K562 (cell line): ENCODE data around the gene TCF25. TPM values are rescaled to one million over a fixed set of nuclear protein-coding genes. Genes with fewer than 3 reads are reported as not detected.
"Not testable (repeated sequence)": the region's sequence is repeated elsewhere in the genome, so short reads cannot be mapped to it uniquely, and the experiment has no call there.

ENCODE experiments used
- ATAC-seq: fragments of 200-7000 bp; cut with Tn5 transposase; 3 replicates; pipeline ENCODE4 v1.9.1; 2020; ENCODE audit warnings: moderate library complexity
- BruUV-seq: library from RNA; stranded (reverse); fragments of 400-500 nt; replicated peaks from 2 replicates; lab custom pipeline; 2021; lab: Mats Ljungman, UMichigan
- CTCF ChIA-PET: fragments of 300-600 bp; formaldehyde crosslinking; extraction: SDS; loops from one replicate; lab custom pipeline; 2021; ENCODE audit warnings: low intra/inter-chr PET ratio; lab: Yijun Ruan, JAX
- POLR2A ChIA-PET: fragments of 300-600, 350-650 bp; sonication (Branson Sonifier 250); formaldehyde crosslinking; extraction: SDS; loops from one replicate; lab custom pipeline; 2021; ENCODE audit warnings: antibody characterized with exemption, inconsistent platforms; lab: Yijun Ruan, JAX
- DNase-seq, 4 experiments: peaks; one replicate each; pipeline versions ENCODE4 v3.0.0 to v3.0.0-alpha.2; 2011 to 2018; ENCODE audit warnings: low spot score in 3 of 4, mixed read lengths in 3 of 4; ENCODE audit errors: extremely low read depth in 1 of 4
- FAIRE-seq: peaks from 2 replicates; lab custom pipeline; 2011; peaks lifted over from hg19 to GRCh38; lab: Jason Lieb, UNC
- H2AFZ ChIP-seq: 2 replicates; pipeline ENCODE4 v1.6.0; 2011; ENCODE audit warnings: low read depth, low read length, control low read depth, inconsistent platforms
- H3K27ac ChIP-seq: fragments of 200-600 bp; 3 replicates; pipeline ENCODE4 v1.8.0; 2011; ENCODE audit warnings: low read depth, mild to moderate bottlenecking, control low read depth, inconsistent platforms, low read length, moderate library complexity, mixed read lengths; ENCODE audit errors: extremely low read depth
- H3K27me3 ChIP-seq, 2 experiments: fragments of 300-600 bp in 1 of 2; 2 replicates in 1 of 2; 3 replicates in 1 of 2; pipeline versions ENCODE4 v1.6.0 to v1.8.0; 2011; ENCODE audit warnings: inconsistent platforms in 2 of 2, low read length in 2 of 2, mild to moderate bottlenecking in 1 of 2, mixed read lengths in 1 of 2, moderate library complexity in 1 of 2; ENCODE audit not compliant: control insufficient read depth in 2 of 2, insufficient read depth in 2 of 2
- H3K36me3 ChIP-seq: fragments of 300-600 bp; 3 replicates; pipeline ENCODE4 v1.8.0; 2011; ENCODE audit warnings: mild to moderate bottlenecking, low read length, inconsistent platforms; ENCODE audit not compliant: control insufficient read depth, insufficient read depth
- H3K4me1 ChIP-seq, 2 experiments: fragments of 200-600 bp in 1 of 2; replicated peaks in 1 of 2; 2 replicates in 1 of 2; 3 replicates in 1 of 2; pipeline versions ENCODE4 v1.5.1 to v1.8.0; 2011; ENCODE audit warnings: inconsistent platforms in 2 of 2, low read length in 2 of 2, mild to moderate bottlenecking in 1 of 2, mixed read lengths in 1 of 2, moderate library complexity in 1 of 2; ENCODE audit not compliant: control insufficient read depth in 2 of 2, insufficient read depth in 2 of 2
- H3K4me2 ChIP-seq: 2 replicates; pipeline ENCODE4 v1.6.1; 2011; ENCODE audit warnings: low read length, control low read depth, inconsistent platforms, mixed read lengths; ENCODE audit not compliant: insufficient read depth
- H3K4me3 ChIP-seq: fragments of 200-600 bp; sonication (generic), shearing (Covaris generic); 2 replicates; pipeline ENCODE4 v1.5.1; 2016; ENCODE audit warnings: control low read depth, inconsistent platforms
- H3K79me2 ChIP-seq: fragments of 200-600 bp; 3 replicates; pipeline ENCODE4 v1.8.0; 2011; ENCODE audit warnings: low read length, inconsistent platforms; ENCODE audit not compliant: control insufficient read depth, insufficient read depth
- H3K9ac ChIP-seq, 2 experiments: 2 replicates each; pipeline versions ENCODE4 v1.6.0 to v1.6.1; 2011; ENCODE audit warnings: low read depth in 2 of 2, low read length in 2 of 2, control low read depth in 1 of 2, inconsistent platforms in 1 of 2, mild to moderate bottlenecking in 1 of 2, mixed read lengths in 1 of 2; ENCODE audit not compliant: insufficient read depth in 1 of 2
- H3K9me1 ChIP-seq: one replicate; pipeline ENCODE4 v1.6.0; 2011; ENCODE audit warnings: inconsistent platforms, mild to moderate bottlenecking, low read length, moderate library complexity; ENCODE audit not compliant: control insufficient read depth, insufficient read depth
- H3K9me3 ChIP-seq: replicated peaks from 2 replicates; pipeline ENCODE4 v1.5.1; 2011; ENCODE audit warnings: low read depth, low read length, inconsistent platforms; ENCODE audit not compliant: control insufficient read depth, insufficient read depth
- H4K20me1 ChIP-seq: replicated peaks from 2 replicates; pipeline ENCODE4 v1.6.1; 2011; ENCODE audit warnings: low read length, inconsistent platforms, mixed read lengths; ENCODE audit not compliant: control insufficient read depth, insufficient read depth
- WGBS: fragments of 100-300 bp; shearing (Covaris generic); methylation state at CpG from one replicate; pipeline ENCODE4 v1.1.6; 2016; ENCODE audit warnings: low coverage, mixed read lengths; ENCODE audit not compliant: insufficient coverage; ENCODE audit errors: missing lambda C conversion rate; 5-methylcytosine and 5-hydroxymethylcytosine counted together
- in situ Hi-C: fragments of 300-500 bp; cut with MboI; formaldehyde crosslinking; loops from 4 replicates; pipeline ENCODE4 v1.15.0; 2018; ENCODE audit warnings: inconsistent platforms, mixed read lengths
- intact Hi-C: fragments of 100-400 bp; cut with micrococcal nuclease; formaldehyde crosslinking; loops from 2 replicates; pipeline ENCODE4 v1.14.2; 2022
- polyA plus RNA-seq, 8 experiments: library from polyadenylated mRNA; depleted of rRNA in 4 of 8; stranded (reverse) in 5 of 8; unstranded in 3 of 8; fragments of >200 nt; fragmentation: Nextera tagmentation in 2 of 8; fragmentation: Illumina TruSeq in 1 of 8; extraction: Ambion mirVana in 2 of 8; extraction: Trizol in 1 of 8; gene quantifications; 2 replicates each; pipeline versions ENCODE4 v1.2.1 to v1.2.3, GENCODE V29; 2011 to 2014; ENCODE audit warnings: inconsistent platforms in 1 of 8, missing spikeins in 1 of 8
- total RNA-seq, 7 experiments: library from RNA; depleted of rRNA in 6 of 7; stranded (reverse); fragments of >200 nt in 6 of 7; fragmentation: Illumina TruSeq in 2 of 7; extraction: Trizol in 2 of 7; gene quantifications; 2 replicates each; pipeline versions ENCODE4 v1.2.1 to v1.2.3, GENCODE V29; 2011 to 2021; ENCODE audit warnings: low replicate concordance in 1 of 7
- TF ChIP-seq, protein P1 (sequence below): IDR thresholded peaks from 2 replicates; pipeline ENCODE4 v1.6.1; 2011; ENCODE audit warnings: borderline replicate concordance, low read depth, mild to moderate bottlenecking, moderate library complexity, low read length; ENCODE audit not compliant: insufficient read depth, poor library complexity, severe bottlenecking

The TCF25 gene
- total and polyA plus RNA-seq, 9 of the 15 experiments (the other 6 are each of a cell fraction or from before 2014, with no cell fraction given), result 9.0 to 154 (median 83.8) TPM

- TF ChIP-seq, protein P1, sequence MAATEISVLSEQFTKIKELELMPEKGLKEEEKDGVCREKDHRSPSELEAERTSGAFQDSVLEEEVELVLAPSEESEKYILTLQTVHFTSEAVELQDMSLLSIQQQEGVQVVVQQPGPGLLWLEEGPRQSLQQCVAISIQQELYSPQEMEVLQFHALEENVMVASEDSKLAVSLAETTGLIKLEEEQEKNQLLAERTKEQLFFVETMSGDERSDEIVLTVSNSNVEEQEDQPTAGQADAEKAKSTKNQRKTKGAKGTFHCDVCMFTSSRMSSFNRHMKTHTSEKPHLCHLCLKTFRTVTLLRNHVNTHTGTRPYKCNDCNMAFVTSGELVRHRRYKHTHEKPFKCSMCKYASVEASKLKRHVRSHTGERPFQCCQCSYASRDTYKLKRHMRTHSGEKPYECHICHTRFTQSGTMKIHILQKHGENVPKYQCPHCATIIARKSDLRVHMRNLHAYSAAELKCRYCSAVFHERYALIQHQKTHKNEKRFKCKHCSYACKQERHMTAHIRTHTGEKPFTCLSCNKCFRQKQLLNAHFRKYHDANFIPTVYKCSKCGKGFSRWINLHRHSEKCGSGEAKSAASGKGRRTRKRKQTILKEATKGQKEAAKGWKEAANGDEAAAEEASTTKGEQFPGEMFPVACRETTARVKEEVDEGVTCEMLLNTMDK, result no peak
Measured at GRCh38 chr16:89931964-89932363, 58.6 kb downstream of the TCF25 start (continued).

DNA sequence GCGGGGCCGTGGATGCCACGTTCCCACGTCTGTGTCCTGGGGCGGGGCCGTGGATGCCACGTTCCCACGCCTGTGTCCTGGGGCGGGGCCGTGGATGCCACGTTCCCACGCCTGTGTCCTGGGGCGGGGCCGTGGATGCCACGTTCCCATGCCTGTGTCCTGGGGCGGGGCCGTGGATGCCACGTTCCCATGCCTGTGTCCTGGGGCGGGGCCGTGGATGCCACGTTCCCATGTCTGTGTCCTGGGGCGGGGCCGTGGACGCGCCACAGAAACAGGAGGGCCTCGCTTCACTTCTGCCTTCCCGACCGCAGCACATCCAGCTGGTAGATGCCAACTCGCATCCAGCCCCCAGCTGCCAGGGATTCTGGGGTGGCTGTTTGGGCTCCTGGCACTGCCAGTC is 60.6 kb downstream of the TCF25 start:
- H4K20me1 ChIP-seq, FAIRE-seq, DNase-seq, H3K9ac ChIP-seq, in situ Hi-C loops, H3K4me3 ChIP-seq, H3K9me1 ChIP-seq, H2AFZ ChIP-seq, H3K4me2 ChIP-seq, CTCF ChIA-PET, ATAC-seq, intact Hi-C loops, H3K27ac ChIP-seq, BruUV-seq, H3K36me3 ChIP-seq, H3K9me3 ChIP-seq, H3K79me2 ChIP-seq: not testable (repeated sequence)
- POLR2A ChIA-PET, result interaction anchor here (0.6 kb wide), 1 partner anchor 218 kb away, joined by 3 read pairs; no protein-coding TSS in a partner anchor
- WGBS, result 86% methylated on average over 1 of the region's 29 CpGs
- Histone ChIP-seq H3K27me3 (peaks cover 0 to 14% of the 10 kb centered on the region in 2 experiments; a peak in 2 of 5 replicates), H3K4me1 (peaks cover 0 to 19% of the 10 kb centered on the region in 2 experiments; a peak in 2 of 5 replicates)
